GM23338 (cell line): ENCODE measurements around the gene ATP10A. TPM values are rescaled to one million over a fixed set of nuclear protein-coding genes. Genes with fewer than 3 reads are reported as not detected.

Experiments used
- ATAC-seq: fragments of 200-7000 bp; cut with Tn5 transposase; 3 replicates; pipeline ENCODE4 v1.9.1; 2020
- DNase-seq: peaks from one replicate; pipeline ENCODE4 v3.0.0-alpha.2; 2015; ENCODE audit warnings: low spot score
- H2AFZ ChIP-seq: fragments of 200-600 bp; sonication (generic); 2 replicates; pipeline ENCODE4 v1.8.0; 2016; ENCODE audit warnings: antibody characterized with exemption, mild to moderate bottlenecking, moderate library complexity
- H3F3A ChIP-seq: fragments of 200-600 bp; sonication (generic); replicated peaks from 2 replicates; pipeline ENCODE4 v1.8.0; 2017; ENCODE audit warnings: antibody characterized with exemption, mixed run types, low read depth
- H3K27ac ChIP-seq: fragments of 200-600 bp; sonication (generic); 2 replicates; pipeline ENCODE4 v1.6.1; 2016; ENCODE audit warnings: low read depth
- H3K27me3 ChIP-seq: fragments of 200-600 bp; sonication (generic); 2 replicates; pipeline ENCODE4 v1.8.0; 2016; ENCODE audit warnings: mild to moderate bottlenecking, mixed run types, moderate library complexity; ENCODE audit not compliant: insufficient read depth
- H3K36me3 ChIP-seq: fragments of 200-600 bp; sonication (generic); 2 replicates; pipeline ENCODE4 v1.8.0; 2016; ENCODE audit warnings: mild to moderate bottlenecking; ENCODE audit not compliant: insufficient read depth
- H3K4me1 ChIP-seq: fragments of 200-600 bp; sonication (generic); 2 replicates; pipeline ENCODE4 v1.8.0; 2016; ENCODE audit warnings: mild to moderate bottlenecking, moderate library complexity; ENCODE audit not compliant: insufficient read depth
- H3K4me2 ChIP-seq: fragments of 200-600 bp; sonication (generic); 2 replicates; pipeline ENCODE4 v1.7.1; 2017; ENCODE audit warnings: mixed run types
- H3K4me3 ChIP-seq: fragments of 200-600 bp; sonication (generic); 2 replicates; pipeline ENCODE4 v1.6.1; 2016; ENCODE audit warnings: mixed run types
- H3K79me2 ChIP-seq: fragments of 200-600 bp; sonication (generic); replicated peaks from 2 replicates; pipeline ENCODE4 v1.8.0; 2017; ENCODE audit warnings: mild to moderate bottlenecking; ENCODE audit not compliant: insufficient read depth
- H3K9me2 ChIP-seq: fragments of 200-600 bp; sonication (generic); 2 replicates; pipeline ENCODE4 v1.8.0; 2017; ENCODE audit not compliant: insufficient read depth
- H4K20me1 ChIP-seq: fragments of 200-600 bp; sonication (generic); replicated peaks from 2 replicates; pipeline ENCODE4 v1.8.0; 2017; ENCODE audit warnings: mild to moderate bottlenecking; ENCODE audit not compliant: insufficient read depth
- H3K27ac Mint-ChIP-seq: 2 replicates; pipeline ENCODE4 v1.8.0; 2020; ENCODE audit warnings: inconsistent platforms, mild to moderate bottlenecking, moderate library complexity, mixed read lengths
- H3K27me3 Mint-ChIP-seq: 3 replicates; pipeline ENCODE4 v1.8.0; 2022; ENCODE audit warnings: low read depth, mild to moderate bottlenecking, moderate library complexity, mixed read lengths, inconsistent platforms; ENCODE audit not compliant: insufficient read depth, poor library complexity
- H3K36me3 Mint-ChIP-seq: 3 replicates; pipeline ENCODE4 v1.8.0; 2021; ENCODE audit warnings: low read depth, mild to moderate bottlenecking, inconsistent platforms, moderate library complexity, mixed read lengths
- H3K4me1 Mint-ChIP-seq: 3 replicates; pipeline ENCODE4 v1.8.0; 2020; ENCODE audit warnings: mild to moderate bottlenecking, inconsistent platforms, mixed read lengths
- H3K4me3 Mint-ChIP-seq: 3 replicates; pipeline ENCODE4 v1.8.0; 2021; ENCODE audit warnings: moderate library complexity, mild to moderate bottlenecking, inconsistent platforms, mixed read lengths
- H3K9me3 Mint-ChIP-seq: 3 replicates; pipeline ENCODE4 v1.8.0; 2020; ENCODE audit warnings: moderate library complexity, mild to moderate bottlenecking, inconsistent platforms, mixed read lengths
- CREB1 ChIP-seq: fragments of 250-450 bp; sonication (Bioruptor Pico); IDR thresholded peaks from 2 replicates; pipeline ENCODE4 v1.5.0; 2020; ENCODE audit warnings: low read depth, mild to moderate bottlenecking, moderate library complexity
- CTCF ChIP-seq, 2 experiments: fragments of 200-600 bp in 1 of 2; sonication (generic) in 1 of 2; conservative IDR thresholded peaks; 2 replicates each; pipeline versions ENCODE4 v1.5.1 to v1.6.1; 2016 to 2017; ENCODE audit warnings: antibody characterized with exemption in 2 of 2, low read depth in 2 of 2, mild to moderate bottlenecking in 2 of 2, moderate library complexity in 1 of 2
- ETS1 ChIP-seq: IDR thresholded peaks from 2 replicates; pipeline ENCODE4 v1.6.1; 2016; ENCODE audit warnings: antibody characterized with exemption
- EZH2 ChIP-seq: fragments of 200-600 bp; sonication (generic); IDR thresholded peaks from one replicate; pipeline ENCODE4 v1.8.0; 2017; ENCODE audit warnings: antibody characterized with exemption, mild to moderate bottlenecking, low read depth; ENCODE audit not compliant: unreplicated experiment
- EZH2phosphoT487 ChIP-seq: fragments of 200-600 bp; sonication (generic); IDR thresholded peaks from one replicate; pipeline ENCODE4 v1.8.1; 2018; ENCODE audit warnings: antibody characterized with exemption; ENCODE audit not compliant: unreplicated experiment
- JUNB ChIP-seq: IDR thresholded peaks from one replicate; pipeline ENCODE4 v1.6.1; 2016; ENCODE audit warnings: antibody characterized with exemption; ENCODE audit not compliant: unreplicated experiment
- NANOG ChIP-seq: IDR thresholded peaks from 2 replicates; pipeline ENCODE4 v1.6.1; 2016; ENCODE audit warnings: antibody characterized with exemption, borderline replicate concordance
- POLR2AphosphoS5 ChIP-seq: IDR thresholded peaks from 2 replicates; pipeline ENCODE4 v1.6.1; 2016; ENCODE audit warnings: antibody characterized with exemption, low read depth
- REST ChIP-seq: IDR thresholded peaks from one replicate; pipeline ENCODE4 v1.6.1; 2018; ENCODE audit warnings: antibody characterized with exemption; ENCODE audit not compliant: unreplicated experiment
- STAT1 ChIP-seq: IDR thresholded peaks from one replicate; pipeline ENCODE4 v1.6.1; 2016; ENCODE audit warnings: antibody characterized with exemption; ENCODE audit not compliant: unreplicated experiment
- ZNF114 ChIP-seq: fragments of 250-450 bp; sonication (Bioruptor Pico); IDR thresholded peaks from 2 replicates; pipeline ENCODE4 v1.5.0; 2020; ENCODE audit warnings: mild to moderate bottlenecking, moderate library complexity
- ZNF331 ChIP-seq: fragments of 250-450 bp; sonication (Bioruptor Pico); IDR thresholded peaks from 2 replicates; pipeline ENCODE4 v1.5.0; 2020; ENCODE audit warnings: low read depth, mild to moderate bottlenecking, moderate library complexity
- ZNF462 ChIP-seq: fragments of 250-450 bp; sonication (Bioruptor Pico); IDR thresholded peaks from 2 replicates; pipeline ENCODE4 v1.5.0; 2020; ENCODE audit warnings: mild to moderate bottlenecking, moderate library complexity
- polyA plus RNA-seq: library from polyadenylated mRNA; unstranded; fragments of >200 nt; fragmentation: Nextera tagmentation; extraction: Ambion mirVana; gene quantifications from 2 replicates; pipeline ENCODE4 v1.2.1, GENCODE V29; 2016
- total RNA-seq: library from RNA; depleted of rRNA; stranded (reverse); fragments of >200 nt; shearing (Covaris generic); gene quantifications from 2 replicates; pipeline ENCODE4 v1.2.3, GENCODE V29; 2014

Gene ATP10A
- total and polyA plus RNA-seq, 2 experiments from 2014 or later: 0.36 to 5.6 TPM

- no peaks in the 10 kb centered on the region for H3K79me2 ChIP-seq
- H3K36me3 Mint-ChIP-seq: no peaks in the 10 kb centered on the region
Observed at GRCh38 chr15:25668236-25668795, 194.8 kb downstream of the ATP10A start.

More at GRCh38 chr15:25668236-25668795, 194.8 kb downstream of the ATP10A start:
- Histone ChIP-seq H2AFZ (peak overlapping the region; percentile 81; the same call in 1 of the 2 replicates), H3K27me3 (no peaks in the 10 kb centered on the region), H4K20me1 (no peaks in the 10 kb centered on the region), H3K4me1 (peaks cover 29% of the 10 kb centered on the region), H3K27ac (no peak overlapping the region), H3F3A (no peaks in the 10 kb centered on the region), H3K4me2 (no peak overlapping the region), H3K36me3 (no peaks in the 10 kb centered on the region), H3K4me3 (no peak overlapping the region), H3K9me2 (no peaks in the 10 kb centered on the region)
- ATAC-seq (no peak), DNase-seq (no peak)
- Mint-ChIP-seq H3K27ac (no peak overlapping the region), H3K9me3 (no peaks in the 10 kb centered on the region), H3K27me3 (peaks cover 11% of the 10 kb centered on the region), H3K4me3 (no peak overlapping the region), H3K4me1 (peaks cover 43% of the 10 kb centered on the region)
- TF ChIP-seq EZH2 (no peak), JUNB (no peak), ZNF114 (CRISPR knock-in tag) (no peak), ETS1 (no peak), NANOG (no peak), ZNF331 (CRISPR knock-in tag) (no peak), CTCF (conservative IDR thresholded peaks at IDR 0.05; ENCODE audit: low read depth in 2 of 2) (no peak), ZNF462 (CRISPR knock-in tag) (no peak), STAT1 (no peak), EZH2phosphoT487 (no peak), REST (no peak), POLR2AphosphoS5 (no peak), CREB1 (no peak)
